HUES48 (cell line): ENCODE results near the gene TLE7.

ENCODE experiments used
- H3K27ac ChIP-seq: one replicate; pipeline ENCODE4 v1.7.0; 2013; ENCODE audit warnings: low read depth, low read length, inconsistent platforms
- H3K27me3 ChIP-seq: 2 replicates; pipeline ENCODE4 v1.6.1; 2013; ENCODE audit warnings: mild to moderate bottlenecking, low read length; ENCODE audit not compliant: control insufficient read depth, insufficient read depth
- H3K36me3 ChIP-seq: 2 replicates; pipeline ENCODE4 v1.6.1; 2013; ENCODE audit warnings: low read length; ENCODE audit not compliant: control insufficient read depth, insufficient read depth
- H3K4me1 ChIP-seq: 2 replicates; pipeline ENCODE4 v1.6.1; 2013; ENCODE audit warnings: mild to moderate bottlenecking, low read length; ENCODE audit not compliant: control insufficient read depth, insufficient read depth
- H3K4me3 ChIP-seq: 2 replicates; pipeline ENCODE4 v1.5.1; 2013; ENCODE audit warnings: mild to moderate bottlenecking, low read depth, low read length
- H3K9ac ChIP-seq: 2 replicates; pipeline ENCODE4 v1.6.1; 2013; ENCODE audit warnings: mild to moderate bottlenecking, low read depth, low read length, moderate library complexity
- H3K9me3 ChIP-seq: 2 replicates; pipeline ENCODE4 v1.6.1; 2013; ENCODE audit warnings: low read length; ENCODE audit not compliant: control insufficient read depth, insufficient read depth

The TLE7 gene

GRCh38 chr16:71428883-71429282 lies 13.0 kb downstream of the TLE7 start:
- peaks cover 9% of the 10 kb centered on the region for H3K27me3 ChIP-seq
- H3K4me1 ChIP-seq = peaks cover 7% of the 10 kb centered on the region; the same call in 1 of the 2 replicates
- H3K9ac ChIP-seq = no peak overlapping the region
- no peaks in the 10 kb centered on the region for H3K36me3 ChIP-seq
- H3K9me3 ChIP-seq = no peaks in the 10 kb centered on the region
- no peak overlapping the region for H3K4me3 ChIP-seq
- H3K27ac ChIP-seq = no peak overlapping the region

GRCh38 chr16:71428385-71428784 lies 13.5 kb downstream of the TLE7 start:
- Histone ChIP-seq H3K4me1 (peaks cover 7% of the 10 kb centered on the region; the same call in 1 of the 2 replicates), H3K9ac (no peak overlapping the region), H3K27ac (no peak overlapping the region), H3K4me3 (no peak overlapping the region), H3K9me3 (no peaks in the 10 kb centered on the region), H3K36me3 (no peaks in the 10 kb centered on the region), H3K27me3 (peaks cover 9% of the 10 kb centered on the region)

GRCh38 chr16:71426880-71427615 lies 14.8 kb downstream of the TLE7 start:
- Histone ChIP-seq H3K27ac (peak overlapping the region; percentile 9), H3K36me3 (no peaks in the 10 kb centered on the region), H3K4me3 (no peak overlapping the region; the same call in 1 of the 2 replicates), H3K9me3 (no peaks in the 10 kb centered on the region), H3K4me1 (peaks cover 7% of the 10 kb centered on the region; the same call in 1 of the 2 replicates), H3K9ac (no peak overlapping the region), H3K27me3 (peaks cover 9% of the 10 kb centered on the region)

- Histone ChIP-seq H3K9ac (no peak overlapping the region; the same call in 1 of the 2 replicates), H3K4me1 (peaks cover 7% of the 10 kb centered on the region; the same call in 1 of the 2 replicates), H3K27ac (peak overlapping the region; percentile 9), H3K36me3 (no peaks in the 10 kb centered on the region), H3K9me3 (no peaks in the 10 kb centered on the region), H3K4me3 (peak overlapping the region; percentile 75), H3K27me3 (peaks cover 9% of the 10 kb centered on the region)
Observed at GRCh38 chr16:71426069-71426879, 15.6 kb downstream of the TLE7 start.

GRCh38 chr16:71425746-71426068 lies 16.1 kb downstream of the TLE7 start:
- Histone ChIP-seq H3K9ac (no peak overlapping the region), H3K36me3 (no peaks in the 10 kb centered on the region), H3K4me1 (peaks cover 7% of the 10 kb centered on the region; the same call in 1 of the 2 replicates), H3K9me3 (no peaks in the 10 kb centered on the region), H3K4me3 (peak overlapping the region; percentile 75), H3K27me3 (peaks cover 9% of the 10 kb centered on the region), H3K27ac (no peak overlapping the region)

GRCh38 chr16:71424626-71425025 lies 17.2 kb downstream of the TLE7 start:
- Histone ChIP-seq H3K27ac (no peak overlapping the region), H3K4me3 (no peak overlapping the region), H3K27me3 (peaks cover 9% of the 10 kb centered on the region), H3K9me3 (no peaks in the 10 kb centered on the region), H3K4me1 (peaks cover 7% of the 10 kb centered on the region; the same call in 1 of the 2 replicates), H3K9ac (no peak overlapping the region), H3K36me3 (no peaks in the 10 kb centered on the region)

- Histone ChIP-seq H3K9ac (no peak overlapping the region), H3K27ac (no peak overlapping the region), H3K4me1 (peaks cover 7% of the 10 kb centered on the region; the same call in 1 of the 2 replicates), H3K4me3 (no peak overlapping the region), H3K9me3 (no peaks in the 10 kb centered on the region), H3K27me3 (peaks cover 9% of the 10 kb centered on the region), H3K36me3 (no peaks in the 10 kb centered on the region)
Observed at GRCh38 chr16:71423865-71424264, 18.0 kb downstream of the TLE7 start.

GRCh38 chr16:71423016-71423415 lies 18.8 kb downstream of the TLE7 start:
- no peaks in the 10 kb centered on the region for H3K9me3 ChIP-seq
- H3K36me3 ChIP-seq = no peaks in the 10 kb centered on the region
- no peak overlapping the region for H3K4me3 ChIP-seq
- H3K4me1 ChIP-seq = peaks cover 7% of the 10 kb centered on the region; the same call in 1 of the 2 replicates
- H3K27ac ChIP-seq = no peak overlapping the region
- peaks cover 9% of the 10 kb centered on the region for H3K27me3 ChIP-seq
- no peak overlapping the region for H3K9ac ChIP-seq

- no peaks in the 10 kb centered on the region for H3K9me3 ChIP-seq
- H3K4me3 ChIP-seq = no peak overlapping the region
- H3K27ac ChIP-seq = no peak overlapping the region
- peaks cover 3% of the 10 kb centered on the region; the same call in 1 of the 2 replicates for H3K4me1 ChIP-seq
- no peaks in the 10 kb centered on the region for H3K36me3 ChIP-seq
- H3K27me3 ChIP-seq = peaks cover 9% of the 10 kb centered on the region
- no peak overlapping the region for H3K9ac ChIP-seq
Observed at GRCh38 chr16:71421911-71422310, 19.9 kb downstream of the TLE7 start.

- Histone ChIP-seq H3K36me3 (no peaks in the 10 kb centered on the region), H3K4me3 (no peak overlapping the region), H3K27ac (no peak overlapping the region), H3K9ac (no peak overlapping the region), H3K27me3 (no peaks in the 10 kb centered on the region), H3K4me1 (no peaks in the 10 kb centered on the region), H3K9me3 (no peaks in the 10 kb centered on the region)
Observed at GRCh38 chr16:71414038-71414437, 27.8 kb downstream of the TLE7 start.

GRCh38 chr16:71413341-71413740 lies 28.5 kb downstream of the TLE7 start:
- Histone ChIP-seq H3K36me3 (no peaks in the 10 kb centered on the region), H3K4me3 (no peak overlapping the region), H3K9ac (no peak overlapping the region), H3K27ac (no peak overlapping the region), H3K27me3 (no peaks in the 10 kb centered on the region), H3K4me1 (no peaks in the 10 kb centered on the region), H3K9me3 (no peaks in the 10 kb centered on the region)
